ENCODE measurements around the gene PRORP. TPM values are rescaled to one million over a fixed set of nuclear protein-coding genes. Genes with fewer than 3 reads are reported as not detected.

Gene PRORP
- polyA plus RNA-seq, 6 donors from 2014 or later, result 23.9 to 43.6 (median 28.8) TPM

Other genes starting within 250 kb of the PRORP start
- gene BAZ1A, start 247.2 kb upstream of the PRORP start, polyA plus RNA-seq (ENCODE audit: low read depth in 6 of 6), result 10 to 100 TPM in 5 of 6 donors, 1 to 10 TPM in 1; 6.0 to 23.8 (median 12.4) TPM
- gene SRP54, start 139.6 kb upstream of the PRORP start, polyA plus RNA-seq (ENCODE audit: low read depth in 6 of 6), result 10 to 100 TPM; 16.8 to 41.2 (median 29.3) TPM
- gene FAM177A1, start 76.3 kb upstream of the PRORP start, polyA plus RNA-seq (ENCODE audit: low read depth in 6 of 6), result 10 to 100 TPM; 31.8 to 51.2 (median 35.3) TPM
- 10 to 100 TPM; 50.6 to 78.1 (median 66.2) TPM for gene PPP2R3C, start 562 bp upstream of the PRORP start, polyA plus RNA-seq (ENCODE audit: low read depth in 6 of 6)
- gene PSMA6, start 169.8 kb downstream of the PRORP start, polyA plus RNA-seq (ENCODE audit: low read depth in 6 of 6), result 100 to 1,000 TPM; 216 to 373 (median 267) TPM

Measured in naive B cell (primary cell).